Measurements from ENCODE around the gene SMG7. TPM values are rescaled to one million over a fixed set of nuclear protein-coding genes. Genes with fewer than 3 reads are reported as not detected.

Gene SMG7
- total and polyA plus RNA-seq, 10 of the 15 experiments (the other 5 are each of a cell fraction or from before 2014, with no cell fraction given): 9.5 to 65.4 (median 42.7) TPM

GRCh38 chr1:183444243-183444642 lies 28.1 kb upstream of the SMG7 start (continued):
- TF ChIP-seq SMC3 (IDR thresholded peaks at IDR 0.05; ENCODE audit: borderline replicate concordance, low read length) (no peak), KDM1A (IDR thresholded peaks at IDR 0.05; ENCODE audit: borderline replicate concordance) (no peak), USF1 (IDR thresholded peaks at IDR 0.05; ENCODE audit: borderline replicate concordance, extremely low read length, insufficient read depth, low read depth, low read length) (no peak), PRDM15 (CRISPR knock-in tag; IDR thresholded peaks at IDR 0.05) (no peak)

- H3K9ac ChIP-seq (ENCODE audit: control insufficient read depth, insufficient read depth, low read length): no peak overlapping the region
- H3K4me2 ChIP-seq (ENCODE audit: control insufficient read depth, insufficient read depth): no peak overlapping the region
- FAIRE-seq (no peak), ATAC-seq (no peak), DNase-seq (ENCODE audit: low read depth, low spot score) (no peak)
- WGBS (ENCODE audit: insufficient coverage, insufficient replicate concordance, low lambda C conversion rate, missing lambda C conversion rate): 72% methylated on average over 13 of the region's 13 CpGs
- no peak overlapping the region for H3K4me3 ChIP-seq
- ChIA-PET RAD21 (ENCODE audit: unreplicated experiment) (no interaction called here), POLR2A (no interaction called here), CTCF (no interaction called here), SMC1A (ENCODE audit: uncharacterized antibody, unreplicated experiment) (no interaction called here)
- H3K27ac ChIP-seq (ENCODE audit: control insufficient read depth, insufficient read depth): no peak overlapping the region
- H3K36me3 ChIP-seq (ENCODE audit: control insufficient read depth in 2 of 2, insufficient read depth in 2 of 2, low read length in 1 of 2): no peaks in the 10 kb centered on the region
- BruUV-seq (replicated peaks): no TSS peak
- no peaks in the 10 kb centered on the region for H3K4me1 ChIP-seq (ENCODE audit: control insufficient read depth, insufficient read depth, low read length)
- intact Hi-C loops (cut with micrococcal nuclease; ENCODE audit: unreplicated experiment) (no loop called here), in situ Hi-C loops (cut with MboI) (loop anchor here (5.0 kb wide), 1 partner anchor 48 kb away; no protein-coding TSS in a partner anchor)
- H3K79me2 ChIP-seq (ENCODE audit: control insufficient read depth, insufficient read depth, low read length): no peaks in the 10 kb centered on the region
- H3K27me3 ChIP-seq (replicated peaks in 1 of 2; ENCODE audit: control insufficient read depth in 2 of 2, insufficient read depth in 2 of 2, low read length in 1 of 2): no peaks in the 10 kb centered on the region
- no peaks in the 10 kb centered on the region for H4K20me1 ChIP-seq (ENCODE audit: control insufficient read depth, insufficient read depth)
- no peak overlapping the region for H2AFZ ChIP-seq (ENCODE audit: control insufficient read depth, low read depth, low read length)
- H3K9me3 ChIP-seq (replicated peaks; ENCODE audit: control insufficient read depth, insufficient read depth, low read length): no peaks in the 10 kb centered on the region
- TF ChIP-seq IKZF1 (conservative IDR thresholded peaks at IDR 0.05) (no peak), ZBTB40 (IDR thresholded peaks at IDR 0.05; ENCODE audit: borderline replicate concordance) (no peak), ZNF207 (IDR thresholded peaks at IDR 0.05; ENCODE audit: borderline replicate concordance) (no peak), POLR2A (IDR thresholded peaks at IDR 0.05; ENCODE audit: low read depth, low read length) (no peak), MTA3 (IDR thresholded peaks at IDR 0.05; ENCODE audit: borderline replicate concordance, low read length) (no peak), ATF7 (IDR thresholded peaks at IDR 0.05; ENCODE audit: low read depth) (no peak), MXI1 (IDR thresholded peaks at IDR 0.05; ENCODE audit: low read depth, low read length) (no peak), RFX5 (IDR thresholded peaks at IDR 0.05; ENCODE audit: low read depth, low read length) (no peak), ELK1 (IDR thresholded peaks at IDR 0.05; ENCODE audit: low read depth, low read length) (no peak), NR2C2 (IDR thresholded peaks at IDR 0.05; ENCODE audit: borderline replicate concordance, control insufficient read depth, insufficient read length, low read depth) (no peak)
Observed at GRCh38 chr1:183449223-183449770, 23.0 kb upstream of the SMG7 start.

All from GM12878 (cell line).